Activated CD4-positive, alpha-beta T cell treated with anti-CD3 and anti-CD28 coated beads, Interleukin-2, amount 50 U/mL, for 24 hours (primary cell): Measurements from ENCODE around the gene JHY.

Experiments
- DNase-seq, 2 donors: peaks; one replicate each; pipeline ENCODE4 v3.0.0-alpha.2; 2020; ENCODE audit warnings: low read depth in 1 of 2, low spot score in 1 of 2

Gene JHY

GRCh38 chr11:122871302-122871701, 11.3 kb upstream of the JHY start:
- DNase-seq = no peak

- DNase-seq = no peak
These were observed 10.5 kb upstream of the JHY start for GRCh38 chr11:122872046-122872445.

GRCh38 chr11:122874991-122875390, 7.6 kb upstream of the JHY start:
- DNase-seq = no peak

- no peak for DNase-seq
These were observed 4.8 kb upstream of the JHY start for GRCh38 chr11:122877732-122878131.

- DNase-seq = no peak
These were observed 2.8 kb upstream of the JHY start for GRCh38 chr11:122879785-122880184.

- DNase-seq = peak; percentile 4 to 24
These were observed 492 bp downstream of the JHY start for GRCh38 chr11:122882857-122883645.

- no peak for DNase-seq
These were observed 1.1 kb downstream of the JHY start for GRCh38 chr11:122883646-122883979.

GRCh38 chr11:122888162-122888561, 5.6 kb downstream of the JHY start:
- no peak for DNase-seq

- DNase-seq = no peak
These were observed 10.6 kb downstream of the JHY start for GRCh38 chr11:122893131-122893530.

- no peak for DNase-seq
These were observed 13.0 kb downstream of the JHY start for GRCh38 chr11:122895563-122895962.

- DNase-seq = no peak
These were observed 15.1 kb downstream of the JHY start for GRCh38 chr11:122897606-122898210.

- DNase-seq = no peak
These were observed 16.2 kb downstream of the JHY start for GRCh38 chr11:122898799-122899198.

- no peak for DNase-seq
These were observed 18.1 kb downstream of the JHY start for GRCh38 chr11:122900587-122901202.

GRCh38 chr11:122902951-122903350, 20.4 kb downstream of the JHY start:
- no peak for DNase-seq

GRCh38 chr11:122910775-122911174, 28.2 kb downstream of the JHY start:
- DNase-seq = no peak

GRCh38 chr11:122917311-122917710, 34.8 kb downstream of the JHY start:
- no peak for DNase-seq

GRCh38 chr11:122918734-122919133, 36.2 kb downstream of the JHY start:
- DNase-seq = no peak

- DNase-seq = no peak
These were observed 38.0 kb downstream of the JHY start for GRCh38 chr11:122920579-122920978.

GRCh38 chr11:122922893-122923292, 40.3 kb downstream of the JHY start:
- DNase-seq = no peak

GRCh38 chr11:122923302-122923701, 40.7 kb downstream of the JHY start:
- no peak for DNase-seq

GRCh38 chr11:122931510-122931909, 49.0 kb downstream of the JHY start:
- no peak for DNase-seq

GRCh38 chr11:122933416-122933815, 50.9 kb downstream of the JHY start:
- no peak for DNase-seq

GRCh38 chr11:122937983-122938382, 55.4 kb downstream of the JHY start:
- no peak for DNase-seq
